Left cardiac atrium (tissue), 4 donors: ENCODE results near the gene TOX3. TPM values are rescaled to one million over a fixed set of nuclear protein-coding genes. Genes with fewer than 3 reads are reported as not detected.

Experiments
- ATAC-seq, 2 donors: fragments of 200-7000 bp; cut with Tn5 transposase; one replicate each; pipeline ENCODE4 v1.9.1; 2020; ENCODE audit warnings: mild to moderate bottlenecking in 2 of 2, moderate library complexity in 2 of 2
- DNase-seq: peaks from one replicate; pipeline ENCODE4 v3.0.0-alpha.2; 2020
- intact Hi-C, 2 donors: fragments of 100-400 bp; cut with DNase I; formaldehyde crosslinking; loops; one replicate each; pipeline versions ENCODE4 v1.14.1 to v1.15.1; 2022 to 2023
- total RNA-seq, 2 donors: library from RNA; stranded (reverse); fragmentation: NEBNext Ultra II Directional; extraction: Animal tissue kit (Norgen Biotek cat#: 25700); gene quantifications; one replicate each; pipeline ENCODE4 v1.2.1, GENCODE V29; 2021
- donor health status: DM: no; HTN: yes; CAD: no.
- donor health status: DM: no; HTN: yes; CAD: no; lungs with severe emphysema.
- donor health status: DM: yes; HTN: yes; CAD: no.
- donor health status: Dilated cardiomyopathy.

Gene TOX3
- total RNA-seq, 2 donors from 2014 or later: not detected

GRCh38 chr16:52424591-52424990 lies 122.4 kb downstream of the TOX3 start:
- intact Hi-C loops: no loop called here
- DNase-seq (no peak), ATAC-seq (no peak)

GRCh38 chr16:52422307-52422706 lies 124.6 kb downstream of the TOX3 start:
- DNase-seq (no peak), ATAC-seq (no peak)
- intact Hi-C loops: no loop called here

- intact Hi-C loops: no loop called here
- ATAC-seq (no peak), DNase-seq (no peak)
These were observed 128.7 kb downstream of the TOX3 start for GRCh38 chr16:52418201-52418600.

GRCh38 chr16:52416888-52417287 lies 130.1 kb downstream of the TOX3 start:
- intact Hi-C loops: no loop called here
- DNase-seq (no peak), ATAC-seq (no peak)

- DNase-seq (no peak), ATAC-seq (no peak)
- intact Hi-C loops: no loop called here
These were observed 135.9 kb downstream of the TOX3 start for GRCh38 chr16:52411011-52411410.

GRCh38 chr16:52408191-52408845 lies 138.6 kb downstream of the TOX3 start:
- DNase-seq: no peak
- no peak for ATAC-seq
- intact Hi-C loops: no loop called here

- intact Hi-C loops: no loop called here
- DNase-seq: no peak
- no peak for ATAC-seq
These were observed 139.2 kb downstream of the TOX3 start for GRCh38 chr16:52407778-52408177.

- intact Hi-C loops: no loop called here
- ATAC-seq: no peak
- no peak for DNase-seq
These were observed 141.5 kb downstream of the TOX3 start for GRCh38 chr16:52405441-52405840.

GRCh38 chr16:52404546-52404945 lies 142.4 kb downstream of the TOX3 start:
- ATAC-seq (no peak), DNase-seq (no peak)
- intact Hi-C loops: no loop called here

- ATAC-seq (no peak), DNase-seq (no peak)
- intact Hi-C loops: no loop called here
These were observed 147.8 kb downstream of the TOX3 start for GRCh38 chr16:52399116-52399515.

- DNase-seq (no peak), ATAC-seq (no peak)
- intact Hi-C loops: no loop called here
These were observed 148.4 kb downstream of the TOX3 start for GRCh38 chr16:52398491-52398960.

GRCh38 chr16:52398021-52398420 lies 148.9 kb downstream of the TOX3 start:
- DNase-seq (no peak), ATAC-seq (no peak)
- intact Hi-C loops: no loop called here

GRCh38 chr16:52393448-52393847 lies 153.5 kb downstream of the TOX3 start:
- ATAC-seq (no peak), DNase-seq (no peak)
- intact Hi-C loops: no loop called here

GRCh38 chr16:52389045-52389444 lies 157.9 kb downstream of the TOX3 start:
- DNase-seq: no peak
- ATAC-seq: no peak
- intact Hi-C loops: no loop called here
